CD4-positive, alpha-beta T cell treated with Interleukin-15 for 4 hours (primary cell): Measurements from ENCODE around the gene SARS2.
"Not testable (repeated sequence)": the region's sequence is repeated elsewhere in the genome, so short reads cannot be mapped to it uniquely, and the experiment has no call there.

Source experiments
- DNase-seq: peaks from one replicate; pipeline ENCODE4 v3.0.0-alpha.2; 2020; ENCODE audit warnings: low spot score

Gene SARS2

GRCh38 chr19:38929929-38930775 lies at the start of gene SARS2:
TSS of gene SARS2 (minus strand) at chr19:38930763. CDS start at chr19:38930736, 27 bp downstream.
- DNase-seq, result peak; percentile 93

- no peak for DNase-seq
Observed at GRCh38 chr19:38979812-38980211, 49.2 kb upstream of the SARS2 start.

GRCh38 chr19:38978326-38978689 lies 47.7 kb upstream of the SARS2 start:
- no peak for DNase-seq

GRCh38 chr19:38977445-38978325 lies 47.1 kb upstream of the SARS2 start:
- no peak for DNase-seq

- DNase-seq, result no peak
Observed at GRCh38 chr19:38975861-38976271, 45.3 kb upstream of the SARS2 start.

- no peak for DNase-seq
Observed at GRCh38 chr19:38975214-38975860, 44.8 kb upstream of the SARS2 start, which contains the start of gene FBXO17. TSS of gene FBXO17 (minus strand) at chr19:38975742. CDS start at chr19:38950319, 25,423 bp downstream.

- no peak for DNase-seq
Observed at GRCh38 chr19:38974624-38975213, 44.2 kb upstream of the SARS2 start.

- DNase-seq, result no peak
Observed at GRCh38 chr19:38971672-38972071, 41.1 kb upstream of the SARS2 start.

- no peak for DNase-seq
Observed at GRCh38 chr19:38970664-38971532, 40.3 kb upstream of the SARS2 start.

GRCh38 chr19:38966149-38966548 lies 35.6 kb upstream of the SARS2 start:
- not testable (repeated sequence) for DNase-seq

- DNase-seq, result no peak
Observed at GRCh38 chr19:38964738-38965137, 34.2 kb upstream of the SARS2 start.

GRCh38 chr19:38959618-38960017 lies 29.1 kb upstream of the SARS2 start:
- no peak for DNase-seq

- no peak for DNase-seq
Observed at GRCh38 chr19:38958301-38958700, 27.7 kb upstream of the SARS2 start.

- DNase-seq, result no peak
Observed at GRCh38 chr19:38956264-38956663, 25.7 kb upstream of the SARS2 start.

GRCh38 chr19:38953677-38954076 lies 23.1 kb upstream of the SARS2 start:
- DNase-seq, result no peak

GRCh38 chr19:38952395-38953165 lies 22.0 kb upstream of the SARS2 start:
- DNase-seq, result peak; percentile 38

- no peak for DNase-seq
Observed at GRCh38 chr19:38951187-38951586, 20.6 kb upstream of the SARS2 start.

- peak; percentile 78 for DNase-seq
Observed at GRCh38 chr19:38949580-38950367, 19.2 kb upstream of the SARS2 start.
